ENCODE measurements around the gene AP2A2. TPM values are rescaled to one million over a fixed set of nuclear protein-coding genes. Genes with fewer than 3 reads are reported as not detected.

AP2A2 gene
- total and polyA plus RNA-seq, 8 donors, result 15.0 to 350 (median 39.9) TPM

DNA sequence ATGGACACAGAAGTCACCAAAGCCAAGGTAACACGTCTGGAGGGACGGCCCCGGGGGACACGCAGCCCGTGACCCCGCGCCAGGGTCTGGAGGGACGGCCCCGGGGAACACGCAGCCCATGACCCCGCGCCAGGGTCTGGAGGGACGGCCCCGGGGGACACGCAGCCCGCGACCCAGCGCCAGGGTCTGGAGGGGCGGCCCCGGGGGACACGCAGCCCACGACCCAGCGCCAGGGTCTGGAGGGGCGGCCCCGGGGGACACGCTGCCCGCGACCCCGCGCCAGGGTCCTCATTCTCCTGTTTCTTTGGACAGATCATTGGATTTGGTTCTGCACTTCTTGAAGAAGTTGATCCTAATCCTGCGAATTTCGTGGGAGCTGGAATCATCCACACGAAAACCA is 83.7 kb downstream of the AP2A2 start:
- H3K4me3 ChIP-seq, result no peak overlapping the region
- no peaks in the 10 kb centered on the region for H3K9me3 ChIP-seq
- no peak for DNase-seq
- no peaks in the 10 kb centered on the region for H3K27me3 ChIP-seq
- 76 to 90% (median 87%) methylated on average over 26 to 33 of the region's 33 CpGs for WGBS, 5 donors
- H3K4me1 ChIP-seq, result peaks cover 0 to 11% (median 2%) of the 10 kb centered on the region in 4 donors
- H3K36me3 ChIP-seq, result peaks cover 52 to 99% (median 92%) of the 10 kb centered on the region in 4 donors
- intact Hi-C loops (cut with DNase I; ENCODE audit: low total_unique reads), result no loop called here
- TF ChIP-seq POLR2A (IDR thresholded peaks at IDR 0.05) (no peak), POLR2AphosphoS5 (IDR thresholded peaks at IDR 0.05) (no peak), EP300 (IDR thresholded peaks at IDR 0.05) (no peak)
- TF ChIP-seq, protein P1, sequence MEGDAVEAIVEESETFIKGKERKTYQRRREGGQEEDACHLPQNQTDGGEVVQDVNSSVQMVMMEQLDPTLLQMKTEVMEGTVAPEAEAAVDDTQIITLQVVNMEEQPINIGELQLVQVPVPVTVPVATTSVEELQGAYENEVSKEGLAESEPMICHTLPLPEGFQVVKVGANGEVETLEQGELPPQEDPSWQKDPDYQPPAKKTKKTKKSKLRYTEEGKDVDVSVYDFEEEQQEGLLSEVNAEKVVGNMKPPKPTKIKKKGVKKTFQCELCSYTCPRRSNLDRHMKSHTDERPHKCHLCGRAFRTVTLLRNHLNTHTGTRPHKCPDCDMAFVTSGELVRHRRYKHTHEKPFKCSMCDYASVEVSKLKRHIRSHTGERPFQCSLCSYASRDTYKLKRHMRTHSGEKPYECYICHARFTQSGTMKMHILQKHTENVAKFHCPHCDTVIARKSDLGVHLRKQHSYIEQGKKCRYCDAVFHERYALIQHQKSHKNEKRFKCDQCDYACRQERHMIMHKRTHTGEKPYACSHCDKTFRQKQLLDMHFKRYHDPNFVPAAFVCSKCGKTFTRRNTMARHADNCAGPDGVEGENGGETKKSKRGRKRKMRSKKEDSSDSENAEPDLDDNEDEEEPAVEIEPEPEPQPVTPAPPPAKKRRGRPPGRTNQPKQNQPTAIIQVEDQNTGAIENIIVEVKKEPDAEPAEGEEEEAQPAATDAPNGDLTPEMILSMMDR (IDR thresholded peaks at IDR 0.05), result no peak
- H3K27ac ChIP-seq, result no peak overlapping the region

DNA sequence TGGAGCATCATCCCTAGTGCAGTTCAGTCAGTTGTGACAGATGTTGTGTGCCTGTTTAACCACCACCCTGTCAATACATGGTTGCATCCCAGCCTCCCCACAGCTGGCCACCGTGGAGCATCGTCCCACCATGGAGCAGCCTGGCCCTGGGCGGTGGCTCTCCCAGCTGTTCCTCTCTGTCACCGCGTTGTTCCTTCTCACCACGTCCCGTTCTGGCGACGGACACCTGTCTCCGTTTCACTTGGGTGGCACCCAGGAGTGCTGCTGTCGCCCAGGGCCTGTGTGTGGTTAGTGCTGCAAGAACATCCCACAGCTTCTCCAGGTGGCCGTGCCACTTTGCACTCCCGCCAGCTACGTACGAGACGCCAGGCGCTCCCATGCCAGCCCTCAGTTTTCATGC is 84.3 kb downstream of the AP2A2 start:
- Histone ChIP-seq H3K36me3 (peaks cover 46 to 98% (median 86%) of the 10 kb centered on the region in 4 donors), H3K4me1 (peaks cover 0 to 11% (median 2%) of the 10 kb centered on the region in 4 donors), H3K4me3 (no peak overlapping the region), H3K9me3 (no peaks in the 10 kb centered on the region), H3K27ac (no peak overlapping the region), H3K27me3 (no peaks in the 10 kb centered on the region)
- TF ChIP-seq EP300 (IDR thresholded peaks at IDR 0.05), result no peak
- peak in 1 of 3 donors; percentile 10 for TF ChIP-seq POLR2AphosphoS5 (IDR thresholded peaks at IDR 0.05)
- DNase-seq, result no peak
- intact Hi-C loops (cut with DNase I; ENCODE audit: low total_unique reads), result no loop called here
- WGBS, 5 donors, result 70 to 84% (median 79%) methylated on average over 17 of the region's 17 CpGs

DNA sequence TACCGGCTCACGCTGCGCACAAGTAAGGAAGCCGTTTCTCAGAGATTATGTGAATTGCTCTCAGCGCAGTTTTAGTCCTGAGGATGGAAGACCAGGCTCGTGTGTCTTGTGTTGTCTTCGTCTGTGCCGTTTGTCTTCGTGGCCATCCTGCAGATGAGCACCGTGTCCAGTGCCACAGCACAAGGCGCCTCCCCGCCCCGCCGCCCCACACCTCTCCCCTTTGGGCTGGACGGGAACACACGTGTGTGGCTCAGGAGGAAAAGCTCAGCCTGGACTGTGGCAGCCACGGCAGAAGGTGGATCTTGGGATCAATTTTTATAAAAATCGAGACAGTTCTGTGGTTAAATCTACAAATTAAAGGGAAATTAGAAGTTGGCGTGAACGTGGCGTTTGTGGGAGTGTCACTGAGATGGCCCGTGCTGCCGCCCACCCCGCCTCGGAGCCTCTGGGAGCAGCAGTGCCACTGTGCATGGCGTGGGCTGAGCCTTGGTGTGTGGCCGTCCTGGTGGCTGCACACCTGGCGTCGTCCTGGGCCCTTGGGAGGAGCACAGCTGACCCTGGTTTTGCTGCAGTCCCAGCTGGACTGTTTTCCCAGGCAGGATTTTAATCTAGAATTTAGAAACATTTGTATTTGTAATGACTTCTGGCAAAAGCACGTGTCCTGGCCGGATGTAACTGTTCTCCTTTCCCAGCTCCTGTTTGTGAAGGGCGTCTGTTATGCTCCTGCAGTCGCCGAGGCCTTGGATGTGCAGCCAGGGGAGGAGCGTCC is 85.1 kb downstream of the AP2A2 start:
- H3K4me3 ChIP-seq, result no peak overlapping the region
- DNase-seq, result peak in 1 of 2 donors; percentile 58
- peaks cover 0 to 9% (median 2%) of the 10 kb centered on the region in 4 donors for H3K4me1 ChIP-seq
- H3K27me3 ChIP-seq, result no peaks in the 10 kb centered on the region
- no peak for TF ChIP-seq POLR2A (IDR thresholded peaks at IDR 0.05)
- TF ChIP-seq POLR2AphosphoS5 (IDR thresholded peaks at IDR 0.05), result no peak
- H3K27ac ChIP-seq, result no peak overlapping the region
- peaks cover 45 to 91% (median 79%) of the 10 kb centered on the region in 4 donors for H3K36me3 ChIP-seq
- WGBS, 5 donors, result 71 to 86% (median 79%) methylated on average over 30 to 35 of the region's 35 CpGs
- H3K9me3 ChIP-seq, result no peaks in the 10 kb centered on the region
- intact Hi-C loops (cut with DNase I; ENCODE audit: low total_unique reads), result no loop called here

DNA sequence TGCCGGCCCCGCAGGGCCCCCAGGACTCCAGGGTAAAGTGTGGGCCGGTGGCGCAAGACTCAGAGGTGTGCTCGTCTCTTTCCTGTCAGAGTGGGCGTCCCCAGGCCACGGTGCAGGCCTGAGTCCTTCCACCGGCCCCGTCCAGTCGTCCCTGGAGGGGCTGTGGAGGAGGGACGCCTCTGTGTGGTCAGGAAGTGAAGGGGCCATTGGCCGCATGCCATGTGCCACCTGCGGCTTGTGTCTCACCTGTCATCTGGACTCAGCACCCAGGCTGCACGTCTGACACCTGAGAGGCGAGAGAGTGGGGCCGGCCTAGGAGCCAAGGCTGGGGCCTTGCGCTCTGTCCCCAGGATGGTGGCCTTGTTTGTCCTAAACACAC is 85.6 kb downstream of the AP2A2 start:
- peaks cover 0 to 5% (median under 1%) of the 10 kb centered on the region in 4 donors for H3K4me1 ChIP-seq

DNA sequence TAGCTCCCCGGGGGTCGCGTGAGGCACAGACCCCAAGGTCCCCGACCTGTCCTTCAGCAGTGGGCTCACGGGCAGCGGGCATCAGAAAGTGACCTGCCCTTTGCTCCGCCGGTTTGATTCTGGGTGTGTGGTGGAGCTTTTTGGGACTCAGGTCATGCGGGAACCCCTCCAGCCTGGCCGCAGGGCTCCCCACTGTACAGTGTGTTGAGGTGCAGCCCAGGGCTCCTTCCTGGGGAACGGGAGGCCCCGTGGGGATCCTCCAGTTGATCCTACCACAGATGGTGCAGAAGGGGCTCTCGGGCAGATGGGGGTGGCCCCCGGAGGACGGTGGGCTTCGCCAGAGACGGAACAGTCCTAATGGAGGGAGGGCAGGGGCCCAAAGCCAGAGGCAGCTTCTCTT is 86.6 kb downstream of the AP2A2 start:
- Histone ChIP-seq H3K27ac (no peak overlapping the region), H3K4me1 (peaks cover 0 to 5% (median 0%) of the 10 kb centered on the region in 4 donors), H3K36me3 (peaks cover 42 to 76% (median 65%) of the 10 kb centered on the region in 4 donors), H3K27me3 (no peaks in the 10 kb centered on the region), H3K9me3 (no peaks in the 10 kb centered on the region), H3K4me3 (no peak overlapping the region)
- 63 to 87% (median 70%) methylated on average over 6 to 17 of the region's 17 CpGs for WGBS, 5 donors
- intact Hi-C loops (cut with DNase I; ENCODE audit: low total_unique reads), result no loop called here
- TF ChIP-seq, protein P1 (IDR thresholded peaks at IDR 0.05), result no peak
- TF ChIP-seq POLR2AphosphoS5 (IDR thresholded peaks at IDR 0.05) (no peak), POLR2A (IDR thresholded peaks at IDR 0.05) (no peak), EP300 (IDR thresholded peaks at IDR 0.05) (no peak)
- DNase-seq, result no peak

More for the DNA sequence above, 85.6 kb downstream of the AP2A2 start:
- Histone ChIP-seq H3K4me3 (no peak overlapping the region), H3K9me3 (no peaks in the 10 kb centered on the region), H3K36me3 (peaks cover 45 to 86% (median 74%) of the 10 kb centered on the region in 4 donors), H3K27ac (no peak overlapping the region), H3K27me3 (no peaks in the 10 kb centered on the region)
- 50 to 78% (median 61%) methylated on average over 11 to 17 of the region's 17 CpGs for WGBS, 5 donors
- peak in 1 of 2 donors; percentile 46 for DNase-seq
- intact Hi-C loops (cut with DNase I; ENCODE audit: low total_unique reads), result no loop called here
- TF ChIP-seq, protein P1 (IDR thresholded peaks at IDR 0.05), result no peak
- TF ChIP-seq POLR2AphosphoS5 (IDR thresholded peaks at IDR 0.05), result peak in 1 of 3 donors; percentile 4
- no peak for TF ChIP-seq POLR2A (IDR thresholded peaks at IDR 0.05)
- TF ChIP-seq EP300 (IDR thresholded peaks at IDR 0.05), result no peak

Measured in stomach (tissue), 9 donors.